Breast epithelium (tissue), 3 donors: ENCODE data around the gene GP1BB.

Experiments
- POLR2A ChIP-seq: fragments of 450-650 bp; IDR thresholded peaks from one replicate; pipeline ENCODE4 v1.6.1; 2016; ENCODE audit warnings: antibody characterized with exemption, mild to moderate bottlenecking, moderate library complexity
- POLR2AphosphoS5 ChIP-seq, 3 donors: sonication (generic); formaldehyde crosslinking; IDR thresholded peaks; one replicate each; pipeline ENCODE4 v1.6.1; 2017; ENCODE audit warnings: antibody characterized with exemption in 3 of 3
- TF ChIP-seq, protein P1 (sequence below), 3 donors: fragments of 450-650 bp; IDR thresholded peaks; one replicate each; pipeline ENCODE4 v1.5.1; 2016 to 2017; ENCODE audit warnings: antibody characterized with exemption in 3 of 3, mild to moderate bottlenecking in 3 of 3, moderate library complexity in 3 of 3

DNA sequence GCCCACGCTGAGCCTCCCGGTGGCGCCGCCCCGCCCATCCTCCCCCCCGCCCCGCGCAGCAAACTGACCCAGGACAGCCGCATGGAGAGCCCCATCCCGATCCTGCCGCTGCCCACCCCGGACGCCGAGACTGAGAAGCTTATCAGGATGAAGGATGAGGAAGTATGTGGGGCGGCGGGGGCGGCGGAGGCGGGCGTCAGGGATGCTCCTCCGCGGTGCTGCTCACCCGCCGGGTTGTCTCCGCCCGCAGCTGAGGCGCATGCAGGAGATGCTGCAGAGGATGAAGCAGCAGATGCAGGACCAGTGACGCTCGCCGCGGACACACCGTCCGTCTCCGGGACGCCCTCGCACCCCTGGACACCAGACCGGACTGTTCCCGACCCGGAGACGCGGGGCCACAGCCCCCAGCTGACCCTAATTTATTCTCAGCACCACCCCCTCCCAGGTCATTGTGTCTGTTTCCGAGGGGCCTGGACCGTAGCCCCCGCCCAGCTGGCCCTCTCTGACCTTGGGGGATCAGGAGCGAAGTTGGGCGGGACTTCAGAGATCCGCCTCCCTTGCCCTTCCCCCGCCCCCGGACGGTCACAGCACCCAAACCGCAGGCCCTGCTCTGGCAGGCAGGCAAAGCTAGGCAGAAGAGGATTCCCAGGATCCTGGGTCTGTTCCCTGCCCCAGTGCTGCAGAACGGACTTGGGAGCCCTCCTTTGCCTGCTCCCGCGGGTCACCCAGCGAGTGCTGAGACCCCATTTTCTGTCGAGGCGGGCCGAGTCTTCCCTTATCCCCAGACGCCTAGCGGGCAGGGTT is 959 bp upstream of the GP1BB start:
- no peak for TF ChIP-seq POLR2A
- TF ChIP-seq, protein P1, sequence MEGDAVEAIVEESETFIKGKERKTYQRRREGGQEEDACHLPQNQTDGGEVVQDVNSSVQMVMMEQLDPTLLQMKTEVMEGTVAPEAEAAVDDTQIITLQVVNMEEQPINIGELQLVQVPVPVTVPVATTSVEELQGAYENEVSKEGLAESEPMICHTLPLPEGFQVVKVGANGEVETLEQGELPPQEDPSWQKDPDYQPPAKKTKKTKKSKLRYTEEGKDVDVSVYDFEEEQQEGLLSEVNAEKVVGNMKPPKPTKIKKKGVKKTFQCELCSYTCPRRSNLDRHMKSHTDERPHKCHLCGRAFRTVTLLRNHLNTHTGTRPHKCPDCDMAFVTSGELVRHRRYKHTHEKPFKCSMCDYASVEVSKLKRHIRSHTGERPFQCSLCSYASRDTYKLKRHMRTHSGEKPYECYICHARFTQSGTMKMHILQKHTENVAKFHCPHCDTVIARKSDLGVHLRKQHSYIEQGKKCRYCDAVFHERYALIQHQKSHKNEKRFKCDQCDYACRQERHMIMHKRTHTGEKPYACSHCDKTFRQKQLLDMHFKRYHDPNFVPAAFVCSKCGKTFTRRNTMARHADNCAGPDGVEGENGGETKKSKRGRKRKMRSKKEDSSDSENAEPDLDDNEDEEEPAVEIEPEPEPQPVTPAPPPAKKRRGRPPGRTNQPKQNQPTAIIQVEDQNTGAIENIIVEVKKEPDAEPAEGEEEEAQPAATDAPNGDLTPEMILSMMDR (IDR thresholded peaks at IDR 0.05) = no peak
- no peak for TF ChIP-seq POLR2AphosphoS5 (IDR thresholded peaks at IDR 0.05)
